GM23338 (cell line): ENCODE results near the gene HLA-DOA.
A peak's percentile ranks its signal among the peaks of the same experiment; 100 is the strongest.

Source experiments
- CREB1 ChIP-seq: fragments of 250-450 bp; sonication (Bioruptor Pico); IDR thresholded peaks from 2 replicates; pipeline ENCODE4 v1.5.0; 2020; ENCODE audit warnings: low read depth, mild to moderate bottlenecking, moderate library complexity
- EZH2 ChIP-seq: fragments of 200-600 bp; sonication (generic); IDR thresholded peaks from one replicate; pipeline ENCODE4 v1.8.0; 2017; ENCODE audit warnings: antibody characterized with exemption, mild to moderate bottlenecking, low read depth; ENCODE audit not compliant: unreplicated experiment
- EZH2phosphoT487 ChIP-seq: fragments of 200-600 bp; sonication (generic); IDR thresholded peaks from one replicate; pipeline ENCODE4 v1.8.1; 2018; ENCODE audit warnings: antibody characterized with exemption; ENCODE audit not compliant: unreplicated experiment
- JUNB ChIP-seq: IDR thresholded peaks from one replicate; pipeline ENCODE4 v1.6.1; 2016; ENCODE audit warnings: antibody characterized with exemption; ENCODE audit not compliant: unreplicated experiment
- NANOG ChIP-seq: IDR thresholded peaks from 2 replicates; pipeline ENCODE4 v1.6.1; 2016; ENCODE audit warnings: antibody characterized with exemption, borderline replicate concordance
- POLR2AphosphoS5 ChIP-seq: IDR thresholded peaks from 2 replicates; pipeline ENCODE4 v1.6.1; 2016; ENCODE audit warnings: antibody characterized with exemption, low read depth
- ZNF114 ChIP-seq: fragments of 250-450 bp; sonication (Bioruptor Pico); IDR thresholded peaks from 2 replicates; pipeline ENCODE4 v1.5.0; 2020; ENCODE audit warnings: mild to moderate bottlenecking, moderate library complexity
- TF ChIP-seq, protein P1 (sequence below), 2 experiments: fragments of 200-600 bp in 1 of 2; sonication (generic) in 1 of 2; conservative IDR thresholded peaks; 2 replicates each; pipeline versions ENCODE4 v1.5.1 to v1.6.1; 2016 to 2017; ENCODE audit warnings: antibody characterized with exemption in 2 of 2, low read depth in 2 of 2, mild to moderate bottlenecking in 2 of 2, moderate library complexity in 1 of 2
- TF ChIP-seq, protein P2 (sequence below): IDR thresholded peaks from 2 replicates; pipeline ENCODE4 v1.6.1; 2016; ENCODE audit warnings: antibody characterized with exemption
- TF ChIP-seq, protein P3 (sequence below): IDR thresholded peaks from one replicate; pipeline ENCODE4 v1.6.1; 2018; ENCODE audit warnings: antibody characterized with exemption; ENCODE audit not compliant: unreplicated experiment

DNA sequence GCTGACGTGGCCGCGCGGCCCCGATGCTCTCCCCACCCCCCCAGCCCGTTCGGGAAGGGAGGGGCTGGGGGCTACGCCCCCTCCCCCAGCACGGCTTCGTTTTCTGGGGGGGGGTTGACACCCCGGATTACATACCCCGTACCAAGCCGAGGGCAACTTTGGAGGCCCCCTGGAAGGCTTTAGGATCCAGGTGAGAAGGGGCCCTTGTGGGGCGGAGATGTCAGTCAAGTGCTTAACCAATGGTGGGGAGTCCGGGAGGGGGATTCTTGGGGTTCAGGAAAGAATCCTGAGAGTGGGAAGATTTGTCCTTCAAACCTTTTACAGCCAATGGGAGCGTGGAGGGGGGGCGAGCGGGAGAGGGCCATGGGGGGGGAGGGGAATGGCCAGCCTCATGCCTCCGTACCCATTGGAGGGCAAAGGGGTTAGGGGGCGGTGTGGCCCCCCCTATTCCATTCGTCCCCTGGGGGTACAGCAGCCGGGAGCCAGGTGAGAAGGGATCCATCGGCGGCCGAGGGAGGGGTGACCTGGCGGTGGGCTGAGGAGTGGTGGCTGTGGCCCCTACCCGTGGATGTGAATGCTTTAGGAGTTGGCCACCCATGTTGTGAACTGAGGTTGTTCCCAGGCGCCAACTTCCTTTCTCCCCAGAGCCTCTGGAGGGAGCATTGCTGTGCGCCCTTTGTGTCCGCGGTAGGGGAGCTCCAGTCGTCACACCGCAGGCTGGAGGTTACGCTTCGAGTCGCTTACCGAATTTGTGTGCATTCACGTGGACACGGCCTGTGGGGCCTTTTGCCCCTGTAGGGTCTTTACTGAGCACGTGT, 40.3 kb downstream of the HLA-DOA start:
- TF ChIP-seq, protein P1, sequence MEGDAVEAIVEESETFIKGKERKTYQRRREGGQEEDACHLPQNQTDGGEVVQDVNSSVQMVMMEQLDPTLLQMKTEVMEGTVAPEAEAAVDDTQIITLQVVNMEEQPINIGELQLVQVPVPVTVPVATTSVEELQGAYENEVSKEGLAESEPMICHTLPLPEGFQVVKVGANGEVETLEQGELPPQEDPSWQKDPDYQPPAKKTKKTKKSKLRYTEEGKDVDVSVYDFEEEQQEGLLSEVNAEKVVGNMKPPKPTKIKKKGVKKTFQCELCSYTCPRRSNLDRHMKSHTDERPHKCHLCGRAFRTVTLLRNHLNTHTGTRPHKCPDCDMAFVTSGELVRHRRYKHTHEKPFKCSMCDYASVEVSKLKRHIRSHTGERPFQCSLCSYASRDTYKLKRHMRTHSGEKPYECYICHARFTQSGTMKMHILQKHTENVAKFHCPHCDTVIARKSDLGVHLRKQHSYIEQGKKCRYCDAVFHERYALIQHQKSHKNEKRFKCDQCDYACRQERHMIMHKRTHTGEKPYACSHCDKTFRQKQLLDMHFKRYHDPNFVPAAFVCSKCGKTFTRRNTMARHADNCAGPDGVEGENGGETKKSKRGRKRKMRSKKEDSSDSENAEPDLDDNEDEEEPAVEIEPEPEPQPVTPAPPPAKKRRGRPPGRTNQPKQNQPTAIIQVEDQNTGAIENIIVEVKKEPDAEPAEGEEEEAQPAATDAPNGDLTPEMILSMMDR (conservative IDR thresholded peaks at IDR 0.05; ENCODE audit: low read depth in 2 of 2) = no peak
- TF ChIP-seq EZH2 (no peak), ZNF114 (CRISPR knock-in tag) (no peak), CREB1 (peak; percentile 85), NANOG (no peak), POLR2AphosphoS5 (peak; percentile 66), EZH2phosphoT487 (no peak), JUNB (peak; percentile 3)
- TF ChIP-seq, protein P2, sequence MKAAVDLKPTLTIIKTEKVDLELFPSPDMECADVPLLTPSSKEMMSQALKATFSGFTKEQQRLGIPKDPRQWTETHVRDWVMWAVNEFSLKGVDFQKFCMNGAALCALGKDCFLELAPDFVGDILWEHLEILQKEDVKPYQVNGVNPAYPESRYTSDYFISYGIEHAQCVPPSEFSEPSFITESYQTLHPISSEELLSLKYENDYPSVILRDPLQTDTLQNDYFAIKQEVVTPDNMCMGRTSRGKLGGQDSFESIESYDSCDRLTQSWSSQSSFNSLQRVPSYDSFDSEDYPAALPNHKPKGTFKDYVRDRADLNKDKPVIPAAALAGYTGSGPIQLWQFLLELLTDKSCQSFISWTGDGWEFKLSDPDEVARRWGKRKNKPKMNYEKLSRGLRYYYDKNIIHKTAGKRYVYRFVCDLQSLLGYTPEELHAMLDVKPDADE = no peak
- TF ChIP-seq, protein P3, sequence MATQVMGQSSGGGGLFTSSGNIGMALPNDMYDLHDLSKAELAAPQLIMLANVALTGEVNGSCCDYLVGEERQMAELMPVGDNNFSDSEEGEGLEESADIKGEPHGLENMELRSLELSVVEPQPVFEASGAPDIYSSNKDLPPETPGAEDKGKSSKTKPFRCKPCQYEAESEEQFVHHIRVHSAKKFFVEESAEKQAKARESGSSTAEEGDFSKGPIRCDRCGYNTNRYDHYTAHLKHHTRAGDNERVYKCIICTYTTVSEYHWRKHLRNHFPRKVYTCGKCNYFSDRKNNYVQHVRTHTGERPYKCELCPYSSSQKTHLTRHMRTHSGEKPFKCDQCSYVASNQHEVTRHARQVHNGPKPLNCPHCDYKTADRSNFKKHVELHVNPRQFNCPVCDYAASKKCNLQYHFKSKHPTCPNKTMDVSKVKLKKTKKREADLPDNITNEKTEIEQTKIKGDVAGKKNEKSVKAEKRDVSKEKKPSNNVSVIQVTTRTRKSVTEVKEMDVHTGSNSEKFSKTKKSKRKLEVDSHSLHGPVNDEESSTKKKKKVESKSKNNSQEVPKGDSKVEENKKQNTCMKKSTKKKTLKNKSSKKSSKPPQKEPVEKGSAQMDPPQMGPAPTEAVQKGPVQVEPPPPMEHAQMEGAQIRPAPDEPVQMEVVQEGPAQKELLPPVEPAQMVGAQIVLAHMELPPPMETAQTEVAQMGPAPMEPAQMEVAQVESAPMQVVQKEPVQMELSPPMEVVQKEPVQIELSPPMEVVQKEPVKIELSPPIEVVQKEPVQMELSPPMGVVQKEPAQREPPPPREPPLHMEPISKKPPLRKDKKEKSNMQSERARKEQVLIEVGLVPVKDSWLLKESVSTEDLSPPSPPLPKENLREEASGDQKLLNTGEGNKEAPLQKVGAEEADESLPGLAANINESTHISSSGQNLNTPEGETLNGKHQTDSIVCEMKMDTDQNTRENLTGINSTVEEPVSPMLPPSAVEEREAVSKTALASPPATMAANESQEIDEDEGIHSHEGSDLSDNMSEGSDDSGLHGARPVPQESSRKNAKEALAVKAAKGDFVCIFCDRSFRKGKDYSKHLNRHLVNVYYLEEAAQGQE = no peak
